Brain microvascular endothelial cell (primary cell): Measurements from ENCODE around the gene PGAP3.

ENCODE experiments used
- DNase-seq: peaks from one replicate; pipeline ENCODE4 v3.0.0-alpha.2; 2020
- H3K27ac ChIP-seq: fragments of 250-450 bp; sonication (Bioruptor Pico); 2 replicates; pipeline ENCODE4 v1.5.1; 2020; ENCODE audit warnings: mild to moderate bottlenecking, moderate library complexity
- H3K27me3 ChIP-seq: fragments of 250-450 bp; sonication (Bioruptor Pico); replicated peaks from 2 replicates; pipeline ENCODE4 v1.5.1; 2020; ENCODE audit warnings: mild to moderate bottlenecking
- H3K36me3 ChIP-seq: fragments of 250-450 bp; sonication (Bioruptor Pico); replicated peaks from 2 replicates; pipeline ENCODE4 v1.5.1; 2020; ENCODE audit warnings: mild to moderate bottlenecking
- H3K4me3 ChIP-seq: 2 replicates; pipeline ENCODE4 v1.5.1; 2011; ENCODE audit warnings: low read depth, mild to moderate bottlenecking, control low read depth, low read length, moderate library complexity
- in situ Hi-C: cut with HindIII; loops from 2 replicates; pipeline ENCODE4 v1.10.0; 2017; ENCODE audit warnings: low sequenced_read_pairs, low pct_ligation_motif_present
- TF ChIP-seq, protein P1 (sequence below): IDR thresholded peaks from 2 replicates; pipeline ENCODE4 v1.5.1; 2011; ENCODE audit warnings: low read depth, mild to moderate bottlenecking, moderate library complexity, low read length, control low read depth, inconsistent platforms; ENCODE audit errors: missing control alignments

The PGAP3 gene

DNA sequence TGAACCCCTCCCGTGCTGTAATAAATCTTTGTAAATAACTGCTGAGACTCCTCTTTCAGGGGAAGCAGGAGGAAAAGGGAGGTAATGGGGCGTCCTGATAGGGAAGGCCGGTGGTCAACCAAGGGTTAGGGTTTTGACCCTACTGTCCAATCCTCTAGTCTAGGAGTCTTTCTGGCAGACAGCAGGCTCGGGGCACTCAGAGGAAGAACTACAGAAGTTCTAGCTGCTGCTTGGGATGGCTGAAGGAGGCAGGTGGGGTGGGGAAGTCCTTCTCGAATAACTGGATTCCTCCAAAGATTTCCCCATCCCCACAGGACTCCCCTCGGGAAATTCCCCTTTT is 51.3 kb downstream of the PGAP3 start:
- TF ChIP-seq, protein P1, sequence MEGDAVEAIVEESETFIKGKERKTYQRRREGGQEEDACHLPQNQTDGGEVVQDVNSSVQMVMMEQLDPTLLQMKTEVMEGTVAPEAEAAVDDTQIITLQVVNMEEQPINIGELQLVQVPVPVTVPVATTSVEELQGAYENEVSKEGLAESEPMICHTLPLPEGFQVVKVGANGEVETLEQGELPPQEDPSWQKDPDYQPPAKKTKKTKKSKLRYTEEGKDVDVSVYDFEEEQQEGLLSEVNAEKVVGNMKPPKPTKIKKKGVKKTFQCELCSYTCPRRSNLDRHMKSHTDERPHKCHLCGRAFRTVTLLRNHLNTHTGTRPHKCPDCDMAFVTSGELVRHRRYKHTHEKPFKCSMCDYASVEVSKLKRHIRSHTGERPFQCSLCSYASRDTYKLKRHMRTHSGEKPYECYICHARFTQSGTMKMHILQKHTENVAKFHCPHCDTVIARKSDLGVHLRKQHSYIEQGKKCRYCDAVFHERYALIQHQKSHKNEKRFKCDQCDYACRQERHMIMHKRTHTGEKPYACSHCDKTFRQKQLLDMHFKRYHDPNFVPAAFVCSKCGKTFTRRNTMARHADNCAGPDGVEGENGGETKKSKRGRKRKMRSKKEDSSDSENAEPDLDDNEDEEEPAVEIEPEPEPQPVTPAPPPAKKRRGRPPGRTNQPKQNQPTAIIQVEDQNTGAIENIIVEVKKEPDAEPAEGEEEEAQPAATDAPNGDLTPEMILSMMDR: no peak
- Histone ChIP-seq H3K27me3 (peaks cover 6% of the 10 kb centered on the region), H3K27ac (peak overlapping the region; percentile 79), H3K36me3 (no peaks in the 10 kb centered on the region), H3K4me3 (peak overlapping the region; percentile 92)
- DNase-seq: no peak
- in situ Hi-C loops: no loop called here

DNA sequence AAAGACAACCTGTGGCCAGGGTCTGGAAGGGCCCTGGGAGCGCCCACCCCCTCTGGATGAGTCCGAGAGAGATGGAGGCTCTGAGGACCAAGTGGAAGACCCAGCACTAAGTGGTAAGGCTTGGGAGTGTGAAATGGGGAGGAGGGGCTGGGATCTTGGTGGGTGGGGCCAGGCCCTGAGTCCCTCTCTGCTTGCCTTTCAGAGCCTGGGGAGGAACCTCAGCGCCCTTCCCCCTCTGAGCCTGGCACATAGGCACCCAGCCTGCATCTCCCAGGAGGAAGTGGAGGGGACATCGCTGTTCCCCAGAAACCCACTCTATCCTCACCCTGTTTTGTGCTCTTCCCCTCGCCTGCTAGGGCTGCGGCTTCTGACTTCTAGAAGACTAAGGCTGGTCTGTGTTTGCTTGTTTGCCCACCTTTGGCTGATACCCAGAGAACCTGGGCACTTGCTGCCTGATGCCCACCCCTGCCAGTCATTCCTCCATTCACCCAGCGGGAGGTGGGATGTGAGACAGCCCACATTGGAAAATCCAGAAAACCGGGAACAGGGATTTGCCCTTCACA is 52.2 kb downstream of the PGAP3 start:
- Histone ChIP-seq H3K27ac (no peak overlapping the region), H3K36me3 (no peaks in the 10 kb centered on the region), H3K27me3 (peaks cover 14% of the 10 kb centered on the region), H3K4me3 (no peak overlapping the region)
- TF ChIP-seq, protein P1: no peak
- no peak for DNase-seq
- in situ Hi-C loops: no loop called here

DNA sequence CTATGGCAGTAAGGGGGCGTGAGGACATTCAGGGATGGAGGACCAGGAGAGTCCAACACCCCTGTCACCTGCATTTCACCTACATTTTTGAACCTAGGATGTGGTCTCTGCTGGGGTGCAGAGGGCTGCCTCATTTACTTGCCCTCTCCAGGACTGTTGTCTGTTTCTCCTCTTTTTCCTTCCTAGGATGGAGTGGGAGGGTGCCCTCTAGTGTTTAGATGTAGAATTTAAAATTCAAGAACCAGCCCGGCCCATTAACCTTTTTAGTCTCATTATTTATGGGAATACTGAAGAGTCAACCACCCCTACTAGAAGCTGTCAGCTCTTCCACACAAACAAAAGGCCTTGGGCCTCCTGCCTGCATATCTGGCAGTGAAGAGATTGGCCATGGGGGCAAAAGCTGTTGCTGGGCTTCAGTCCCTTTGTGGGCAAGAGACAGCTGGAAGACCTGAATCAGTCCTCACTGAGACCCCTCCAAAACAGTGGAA is 53.4 kb downstream of the PGAP3 start:
- DNase-seq: peak; percentile 28
- peaks cover 20% of the 10 kb centered on the region for H3K27me3 ChIP-seq
- H3K4me3 ChIP-seq: no peak overlapping the region
- TF ChIP-seq, protein P1: peak; percentile 68
- in situ Hi-C loops: no loop called here
- no peak overlapping the region for H3K27ac ChIP-seq
- no peaks in the 10 kb centered on the region for H3K36me3 ChIP-seq

DNA sequence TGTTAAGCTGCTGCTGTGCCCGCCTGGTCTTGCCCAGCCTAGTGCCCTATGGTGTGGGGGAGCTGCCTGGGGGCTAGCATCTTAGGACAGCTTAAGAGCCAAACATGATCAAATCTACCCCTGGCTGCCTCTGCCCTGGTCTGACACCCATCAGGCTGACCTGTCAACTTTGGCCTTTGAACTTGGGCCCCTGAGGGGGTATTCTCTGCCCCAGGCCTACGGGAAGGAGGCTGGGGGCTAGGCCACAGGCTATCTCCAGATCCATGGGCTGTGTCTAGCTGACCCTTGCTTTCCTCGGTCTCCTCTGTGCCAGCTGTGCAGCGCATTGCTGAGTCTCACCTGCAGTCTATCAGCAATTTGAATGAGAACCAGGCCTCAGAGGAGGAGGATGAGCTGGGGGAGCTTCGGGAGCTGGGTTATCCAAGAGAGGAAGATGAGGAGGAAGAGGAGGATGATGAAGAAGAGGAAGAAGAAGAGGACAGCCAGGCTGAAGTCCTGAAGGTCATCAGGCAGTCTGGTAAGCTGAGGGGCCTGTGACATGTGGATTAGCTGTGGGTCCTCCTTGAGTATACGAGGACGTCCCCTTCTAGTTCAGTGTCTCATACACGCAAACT is 54.2 kb downstream of the PGAP3 start:
- in situ Hi-C loops: no loop called here
- TF ChIP-seq, protein P1: no peak
- H3K4me3 ChIP-seq: no peak overlapping the region
- H3K27me3 ChIP-seq: peaks cover 25% of the 10 kb centered on the region
- H3K27ac ChIP-seq: no peak overlapping the region
- no peaks in the 10 kb centered on the region for H3K36me3 ChIP-seq
- no peak for DNase-seq

DNA sequence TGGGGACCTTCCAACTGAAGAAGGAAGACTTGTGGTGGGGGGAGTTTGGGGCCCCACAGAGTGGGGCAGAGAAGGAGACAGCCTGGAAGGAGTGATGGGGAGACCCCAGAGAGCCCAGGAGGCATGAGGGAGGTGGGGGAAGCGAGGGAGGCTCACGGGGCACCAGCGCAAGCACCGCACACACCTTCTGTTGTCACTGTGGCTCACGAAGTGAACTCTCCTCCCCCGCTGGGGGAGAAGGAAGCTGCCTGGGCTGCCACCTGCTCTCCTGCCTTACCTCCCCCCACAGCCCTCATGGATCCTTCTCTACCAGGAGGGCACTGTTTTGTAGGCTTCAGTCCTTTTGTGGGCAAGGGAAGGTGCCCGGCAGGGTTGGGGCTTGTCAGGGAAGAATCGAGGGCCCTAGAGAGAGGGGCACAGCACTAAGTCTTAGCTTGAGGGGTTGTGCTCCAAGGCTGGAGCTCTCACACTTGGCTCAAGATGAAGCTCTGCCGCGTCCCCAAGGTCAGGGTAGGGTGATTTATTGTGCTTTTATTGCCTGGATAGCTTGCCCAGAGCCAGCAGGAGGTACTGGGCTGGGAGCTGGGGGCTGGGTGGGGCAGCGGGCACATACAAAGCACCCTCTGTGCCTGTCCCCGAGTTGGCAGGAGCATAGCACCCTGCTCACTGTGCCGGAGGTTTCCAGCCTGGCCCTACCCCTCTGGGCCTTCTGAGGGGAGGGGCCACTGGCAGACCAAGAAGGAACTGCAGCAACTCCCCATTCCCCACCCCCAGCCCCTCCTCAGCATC is 55.5 kb downstream of the PGAP3 start:
- in situ Hi-C loops: no loop called here
- Histone ChIP-seq H3K4me3 (no peak overlapping the region), H3K36me3 (no peaks in the 10 kb centered on the region), H3K27ac (no peak overlapping the region), H3K27me3 (peaks cover 36% of the 10 kb centered on the region)
- TF ChIP-seq, protein P1: no peak
- no peak for DNase-seq
